NCI-H146 (cell line): ENCODE data around the gene PTPRCAP.

ENCODE experiments used
- DNase-seq: peaks from one replicate; lab custom pipeline; 2025; lab: John Stamatoyannopoulos, UW

Gene PTPRCAP

GRCh38 chr11:67423891-67424613, 13.4 kb downstream of the PTPRCAP start:
- no peak for DNase-seq

- no peak for DNase-seq
These were observed 14.0 kb downstream of the PTPRCAP start for GRCh38 chr11:67423466-67423865.

GRCh38 chr11:67422891-67423290, 14.6 kb downstream of the PTPRCAP start:
- no peak for DNase-seq

GRCh38 chr11:67421430-67422031, 16.0 kb downstream of the PTPRCAP start:
- no peak for DNase-seq

GRCh38 chr11:67420646-67421429, 16.6 kb downstream of the PTPRCAP start:
- DNase-seq, result peak; percentile 98

GRCh38 chr11:67420147-67420645, 17.3 kb downstream of the PTPRCAP start:
- no peak for DNase-seq

- DNase-seq, result no peak
These were observed 18.0 kb downstream of the PTPRCAP start for GRCh38 chr11:67419325-67420049.

- no peak for DNase-seq
These were observed 18.8 kb downstream of the PTPRCAP start for GRCh38 chr11:67418476-67419281.

- no peak for DNase-seq
These were observed 20.1 kb downstream of the PTPRCAP start for GRCh38 chr11:67417425-67417824.

- DNase-seq, result peak; percentile 44
These were observed 20.8 kb downstream of the PTPRCAP start for GRCh38 chr11:67416416-67417335.

- DNase-seq, result peak; percentile 33
These were observed 21.8 kb downstream of the PTPRCAP start, which contains the start of gene CARNS1 for GRCh38 chr11:67415501-67416304. CARNS1 (plus strand) TSS chr11:67415678; CDS start chr11:67416200, 522 bp downstream.

- DNase-seq, result no peak
These were observed 24.1 kb downstream of the PTPRCAP start for GRCh38 chr11:67413266-67413849.

GRCh38 chr11:67412495-67413179, 24.8 kb downstream of the PTPRCAP start:
- no peak for DNase-seq

- DNase-seq, result no peak
These were observed 25.7 kb downstream of the PTPRCAP start for GRCh38 chr11:67411785-67412152.

GRCh38 chr11:67410984-67411784, 26.3 kb downstream of the PTPRCAP start:
- no peak for DNase-seq

GRCh38 chr11:67410369-67410831, 27.1 kb downstream of the PTPRCAP start:
- no peak for DNase-seq

- peak; percentile 95 for DNase-seq
These were observed 27.6 kb downstream of the PTPRCAP start for GRCh38 chr11:67409781-67410368.
